Measurements from ENCODE around the gene JAKMIP1. TPM values are rescaled to one million over a fixed set of nuclear protein-coding genes. Genes with fewer than 3 reads are reported as not detected.

Gene JAKMIP1
- total RNA-seq, 1 experiment from 2014 or later, result not detected

DNA sequence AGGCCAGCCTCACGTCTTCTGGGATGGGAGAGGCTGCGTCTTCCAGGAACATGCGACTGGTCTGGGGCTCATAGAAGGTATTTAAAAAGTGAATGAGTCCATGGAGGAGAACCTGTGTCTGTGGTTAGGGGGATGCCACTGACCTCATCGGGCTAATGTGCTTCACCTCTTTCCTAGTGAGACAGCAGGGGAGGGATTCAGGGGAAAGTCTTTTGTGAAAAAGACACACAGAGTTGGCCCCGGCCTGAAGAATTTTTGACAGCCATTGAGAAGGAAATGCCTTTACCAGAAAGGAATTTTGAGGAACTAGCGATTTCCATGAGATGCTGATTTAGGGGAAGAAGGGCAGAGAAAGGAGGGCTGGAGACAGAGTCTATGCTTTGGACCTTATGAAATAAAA lies 171.1 kb downstream of the JAKMIP1 start:
- H3K4me1 Mint-ChIP-seq (ENCODE audit: low read depth, unreplicated experiment), result no peaks in the 10 kb centered on the region
- CTCF ChIA-PET, result no interaction called here

DNA sequence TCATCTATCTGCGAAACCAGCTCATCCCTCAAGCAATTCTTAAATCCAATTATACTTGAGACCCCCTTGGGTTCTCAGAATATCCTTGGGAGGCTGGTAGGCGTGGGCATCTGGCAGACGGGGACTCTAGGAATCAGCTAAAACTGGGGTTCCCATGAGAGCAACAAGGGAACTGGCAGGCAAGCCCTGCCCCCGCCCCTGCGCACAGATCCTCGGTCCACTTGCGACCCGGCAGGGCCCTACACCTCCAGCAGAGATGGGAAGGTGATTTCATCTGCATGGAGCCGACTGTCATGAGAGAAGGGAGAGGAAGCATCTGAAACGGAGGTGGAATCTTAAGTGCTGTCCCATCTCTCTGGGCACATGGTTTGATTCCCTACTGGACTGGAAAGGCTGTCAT lies 172.2 kb downstream of the JAKMIP1 start:
- H3K9me3 Mint-ChIP-seq (ENCODE audit: low read depth, unreplicated experiment), result no peaks in the 10 kb centered on the region
- BruUV-seq (replicated peaks), result no TSS peak
- H3K36me3 Mint-ChIP-seq (ENCODE audit: insufficient read depth, unreplicated experiment), result no peaks in the 10 kb centered on the region
- intact Hi-C loops (cut with micrococcal nuclease; ENCODE audit: unreplicated experiment), result no loop called here
- H3K4me1 Mint-ChIP-seq (ENCODE audit: low read depth, unreplicated experiment), result no peaks in the 10 kb centered on the region
- DNase-seq, result no peak
- H3K4me3 Mint-ChIP-seq (ENCODE audit: low read depth, unreplicated experiment), result no peak overlapping the region
- H3K27me3 Mint-ChIP-seq (ENCODE audit: unreplicated experiment), result peaks cover 38% of the 10 kb centered on the region
- no peak overlapping the region for H3K27ac Mint-ChIP-seq (ENCODE audit: unreplicated experiment)
- CTCF ChIA-PET, result no interaction called here
- TF ChIP-seq, protein P1, sequence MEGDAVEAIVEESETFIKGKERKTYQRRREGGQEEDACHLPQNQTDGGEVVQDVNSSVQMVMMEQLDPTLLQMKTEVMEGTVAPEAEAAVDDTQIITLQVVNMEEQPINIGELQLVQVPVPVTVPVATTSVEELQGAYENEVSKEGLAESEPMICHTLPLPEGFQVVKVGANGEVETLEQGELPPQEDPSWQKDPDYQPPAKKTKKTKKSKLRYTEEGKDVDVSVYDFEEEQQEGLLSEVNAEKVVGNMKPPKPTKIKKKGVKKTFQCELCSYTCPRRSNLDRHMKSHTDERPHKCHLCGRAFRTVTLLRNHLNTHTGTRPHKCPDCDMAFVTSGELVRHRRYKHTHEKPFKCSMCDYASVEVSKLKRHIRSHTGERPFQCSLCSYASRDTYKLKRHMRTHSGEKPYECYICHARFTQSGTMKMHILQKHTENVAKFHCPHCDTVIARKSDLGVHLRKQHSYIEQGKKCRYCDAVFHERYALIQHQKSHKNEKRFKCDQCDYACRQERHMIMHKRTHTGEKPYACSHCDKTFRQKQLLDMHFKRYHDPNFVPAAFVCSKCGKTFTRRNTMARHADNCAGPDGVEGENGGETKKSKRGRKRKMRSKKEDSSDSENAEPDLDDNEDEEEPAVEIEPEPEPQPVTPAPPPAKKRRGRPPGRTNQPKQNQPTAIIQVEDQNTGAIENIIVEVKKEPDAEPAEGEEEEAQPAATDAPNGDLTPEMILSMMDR (IDR thresholded peaks at IDR 0.05; ENCODE audit: unreplicated experiment), result no peak

More for the DNA sequence above, 171.1 kb downstream of the JAKMIP1 start:
- peaks cover 27% of the 10 kb centered on the region for H3K27me3 Mint-ChIP-seq (ENCODE audit: unreplicated experiment)
- H3K4me3 Mint-ChIP-seq (ENCODE audit: low read depth, unreplicated experiment), result no peak overlapping the region
- no peak for DNase-seq
- intact Hi-C loops (cut with micrococcal nuclease; ENCODE audit: unreplicated experiment), result no loop called here
- no TSS peak for BruUV-seq (replicated peaks)
- no peaks in the 10 kb centered on the region for H3K36me3 Mint-ChIP-seq (ENCODE audit: insufficient read depth, unreplicated experiment)
- H3K9me3 Mint-ChIP-seq (ENCODE audit: low read depth, unreplicated experiment), result no peaks in the 10 kb centered on the region
- H3K27ac Mint-ChIP-seq (ENCODE audit: unreplicated experiment), result no peak overlapping the region
- TF ChIP-seq, protein P1 (IDR thresholded peaks at IDR 0.05; ENCODE audit: unreplicated experiment), result no peak

DNA sequence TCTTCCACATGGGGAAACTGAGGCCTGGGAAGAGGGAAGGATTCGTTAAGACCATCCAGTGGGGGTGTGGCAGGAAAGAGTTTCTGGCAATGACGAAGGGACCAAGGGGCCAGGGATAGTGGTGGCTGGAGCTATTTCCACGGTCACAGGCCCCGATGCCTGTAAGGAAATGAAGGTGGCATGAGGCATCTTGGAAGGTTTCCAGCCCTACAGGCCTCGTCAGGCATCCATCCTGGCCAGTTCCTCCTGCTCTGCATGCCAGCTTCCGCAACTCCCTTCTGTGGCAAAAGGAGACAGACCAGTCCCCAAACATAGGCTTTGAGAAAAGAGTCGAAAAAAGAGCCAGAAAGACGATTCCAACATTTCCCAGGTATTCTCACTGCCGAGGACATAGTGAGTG lies 173.0 kb downstream of the JAKMIP1 start:
- intact Hi-C loops (cut with micrococcal nuclease; ENCODE audit: unreplicated experiment), result no loop called here
- Mint-ChIP-seq H3K9me3 (ENCODE audit: low read depth, unreplicated experiment) (no peaks in the 10 kb centered on the region), H3K27me3 (ENCODE audit: unreplicated experiment) (peaks cover 40% of the 10 kb centered on the region), H3K27ac (ENCODE audit: unreplicated experiment) (no peak overlapping the region), H3K4me1 (ENCODE audit: low read depth, unreplicated experiment) (no peaks in the 10 kb centered on the region), H3K36me3 (ENCODE audit: insufficient read depth, unreplicated experiment) (no peaks in the 10 kb centered on the region), H3K4me3 (ENCODE audit: low read depth, unreplicated experiment) (no peak overlapping the region)
- TF ChIP-seq, protein P1 (IDR thresholded peaks at IDR 0.05; ENCODE audit: unreplicated experiment), result no peak
- no TSS peak for BruUV-seq (replicated peaks)
- DNase-seq, result no peak
- CTCF ChIA-PET, result no interaction called here

DNA sequence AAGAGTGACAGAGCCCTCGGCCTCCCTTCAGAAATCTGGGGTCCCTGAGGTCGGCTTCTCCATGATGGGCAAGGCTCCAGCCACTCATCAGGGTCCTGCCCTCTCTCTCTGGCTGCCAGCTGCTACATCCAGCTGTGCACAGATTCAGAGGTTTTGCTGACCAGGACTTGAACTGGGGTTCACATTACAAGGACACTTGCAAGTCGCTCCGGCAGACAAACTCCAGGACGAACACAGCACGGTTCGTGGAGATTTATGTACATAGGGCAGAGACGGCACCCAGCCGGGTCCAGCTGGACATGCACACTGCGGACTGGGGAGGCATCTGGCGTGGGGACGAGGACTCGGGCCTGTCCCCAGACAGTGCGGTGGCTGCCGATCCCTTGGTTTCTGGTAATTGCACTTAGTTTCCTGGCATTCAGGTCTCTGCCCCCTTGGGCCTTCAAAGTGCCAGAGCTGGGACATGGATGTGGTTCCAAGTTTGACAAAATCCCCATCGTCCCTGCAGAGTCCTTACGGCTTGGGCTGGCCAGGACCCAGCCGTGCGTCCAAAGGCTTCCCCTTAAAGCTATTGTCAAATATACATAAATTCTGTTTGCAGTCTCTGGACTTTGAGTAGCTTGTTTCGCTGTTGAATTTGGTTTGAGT lies 175.9 kb downstream of the JAKMIP1 start:
- H3K27me3 Mint-ChIP-seq (ENCODE audit: unreplicated experiment), result peaks cover 30% of the 10 kb centered on the region
- CTCF ChIA-PET, result no interaction called here
- no peaks in the 10 kb centered on the region for H3K9me3 Mint-ChIP-seq (ENCODE audit: low read depth, unreplicated experiment)
- intact Hi-C loops (cut with micrococcal nuclease; ENCODE audit: unreplicated experiment), result no loop called here
- H3K36me3 Mint-ChIP-seq (ENCODE audit: insufficient read depth, unreplicated experiment), result no peaks in the 10 kb centered on the region
- BruUV-seq (replicated peaks), result no TSS peak
- H3K27ac Mint-ChIP-seq (ENCODE audit: unreplicated experiment), result no peak overlapping the region
- H3K4me1 Mint-ChIP-seq (ENCODE audit: low read depth, unreplicated experiment), result no peaks in the 10 kb centered on the region
- no peak overlapping the region for H3K4me3 Mint-ChIP-seq (ENCODE audit: low read depth, unreplicated experiment)
- TF ChIP-seq, protein P1 (IDR thresholded peaks at IDR 0.05; ENCODE audit: unreplicated experiment), result no peak
- no peak for DNase-seq

All from Calu3 (cell line).